Mucosa of descending colon (tissue), 3 donors: ENCODE measurements around the gene PDCL3. TPM values are rescaled to one million over a fixed set of nuclear protein-coding genes. Genes with fewer than 3 reads are reported as not detected.

ENCODE experiments used
- ATAC-seq: fragments of 200-7000 bp; cut with Tn5 transposase; one replicate; pipeline ENCODE4 v1.9.1; 2020; ENCODE audit warnings: mild to moderate bottlenecking, moderate library complexity
- DNase-seq, 3 donors: peaks; one replicate each; pipeline ENCODE4 v3.0.0-alpha.2; 2020
- H3K36me3 ChIP-seq: fragments of 200-600 bp; one replicate; pipeline ENCODE4 v1.8.0; 2021; ENCODE audit warnings: low read depth, mild to moderate bottlenecking
- H3K4me1 ChIP-seq: fragments of 200-600 bp; one replicate; pipeline ENCODE4 v1.8.0; 2021; ENCODE audit warnings: low read depth, mild to moderate bottlenecking
- H3K4me3 ChIP-seq: fragments of 200-600 bp; one replicate; pipeline ENCODE4 v1.8.0; 2021; ENCODE audit warnings: mild to moderate bottlenecking
- H3K9me3 ChIP-seq: fragments of 200-600 bp; one replicate; pipeline ENCODE4 v1.8.0; 2021; ENCODE audit warnings: mild to moderate bottlenecking
- intact Hi-C, 2 donors: fragments of 100-400 bp; cut with DNase I in 1 of 2; cut with micrococcal nuclease in 1 of 2; formaldehyde crosslinking; loops; one replicate each; pipeline versions ENCODE4 v1.11.0 to v1.11.1; 2022; cut with DNase I, micrococcal nuclease
- total RNA-seq, 3 donors: library from RNA; stranded (reverse); fragmentation: NEBNext Ultra II Directional in 2 of 3; extraction: Animal tissue kit (Norgen Biotek cat#: 25700) in 2 of 3; gene quantifications; one replicate each; pipeline versions ENCODE4 v1.2.1 to v1.2.4, GENCODE V29; 2021 to 2023
- TF ChIP-seq, protein P1 (sequence below): fragments of 200-600 bp; IDR thresholded peaks from one replicate; pipeline ENCODE4 v1.8.0; 2022; ENCODE audit warnings: antibody characterized with exemption, mild to moderate bottlenecking
- donor health status: DM: no; HTN: no; CAD: no; lungs with moderate emphysema.
- donor health status: DM: no; HTN: no; CAD: no.
- donor health status: DM: no; HTN: yes; CAD: no.

Gene PDCL3
- total RNA-seq, 3 donors from 2014 or later, result 17.9 to 31.6 (median 20.1) TPM

DNA sequence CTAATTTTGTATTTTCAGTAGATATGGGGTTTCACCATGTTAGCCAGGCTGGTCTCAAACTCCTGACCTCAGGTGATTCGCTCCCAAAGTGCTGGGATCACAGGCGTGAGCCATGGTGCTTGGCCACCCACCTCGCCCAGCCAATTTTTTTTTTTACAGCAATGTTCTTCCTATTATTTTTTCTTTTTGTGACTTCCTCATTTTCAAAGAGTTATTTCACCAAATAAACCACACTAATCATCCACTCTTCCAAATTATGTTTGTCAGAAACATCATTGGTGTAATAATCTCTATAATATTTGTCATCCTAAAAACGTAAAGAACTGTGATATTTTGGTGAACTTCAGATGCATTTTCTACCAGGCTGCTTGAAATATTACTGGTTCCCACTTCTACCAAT is 16.3 kb upstream of the PDCL3 start:
- no peak for DNase-seq
- TF ChIP-seq, protein P1, sequence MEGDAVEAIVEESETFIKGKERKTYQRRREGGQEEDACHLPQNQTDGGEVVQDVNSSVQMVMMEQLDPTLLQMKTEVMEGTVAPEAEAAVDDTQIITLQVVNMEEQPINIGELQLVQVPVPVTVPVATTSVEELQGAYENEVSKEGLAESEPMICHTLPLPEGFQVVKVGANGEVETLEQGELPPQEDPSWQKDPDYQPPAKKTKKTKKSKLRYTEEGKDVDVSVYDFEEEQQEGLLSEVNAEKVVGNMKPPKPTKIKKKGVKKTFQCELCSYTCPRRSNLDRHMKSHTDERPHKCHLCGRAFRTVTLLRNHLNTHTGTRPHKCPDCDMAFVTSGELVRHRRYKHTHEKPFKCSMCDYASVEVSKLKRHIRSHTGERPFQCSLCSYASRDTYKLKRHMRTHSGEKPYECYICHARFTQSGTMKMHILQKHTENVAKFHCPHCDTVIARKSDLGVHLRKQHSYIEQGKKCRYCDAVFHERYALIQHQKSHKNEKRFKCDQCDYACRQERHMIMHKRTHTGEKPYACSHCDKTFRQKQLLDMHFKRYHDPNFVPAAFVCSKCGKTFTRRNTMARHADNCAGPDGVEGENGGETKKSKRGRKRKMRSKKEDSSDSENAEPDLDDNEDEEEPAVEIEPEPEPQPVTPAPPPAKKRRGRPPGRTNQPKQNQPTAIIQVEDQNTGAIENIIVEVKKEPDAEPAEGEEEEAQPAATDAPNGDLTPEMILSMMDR, result no peak
- intact Hi-C loops, result no loop called here
- Histone ChIP-seq H3K4me3 (no peak overlapping the region), H3K4me1 (no peaks in the 10 kb centered on the region), H3K9me3 (no peaks in the 10 kb centered on the region), H3K36me3 (no peaks in the 10 kb centered on the region)
- ATAC-seq, result no peak

- DNase-seq, result no peak
- no peak for ATAC-seq
- no peak overlapping the region for H3K4me3 ChIP-seq
- no peaks in the 10 kb centered on the region for H3K4me1 ChIP-seq
- intact Hi-C loops, result no loop called here
- no peaks in the 10 kb centered on the region for H3K9me3 ChIP-seq
- TF ChIP-seq, protein P1, result no peak
- no peaks in the 10 kb centered on the region for H3K36me3 ChIP-seq
Measured at GRCh38 chr2:100548771-100549170, 14.0 kb upstream of the PDCL3 start.

DNA sequence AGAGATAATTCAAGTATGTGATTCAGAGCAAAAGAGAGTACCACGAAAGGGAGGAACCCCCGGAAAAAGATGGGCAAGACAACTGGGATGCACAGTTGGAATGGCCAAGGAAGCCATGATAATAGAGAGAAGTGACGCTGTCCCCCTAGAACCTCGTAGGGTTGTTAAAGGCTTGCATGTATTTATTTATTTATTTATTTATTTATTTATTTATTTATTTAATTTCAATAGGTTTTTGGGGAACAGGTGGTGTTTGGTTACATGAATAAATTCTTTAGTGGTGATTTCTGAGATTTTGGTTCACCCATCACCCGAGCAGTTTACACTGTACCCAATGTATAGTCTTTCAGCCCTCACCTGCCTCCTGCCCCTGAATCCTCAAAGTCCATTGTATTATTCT is 11.5 kb upstream of the PDCL3 start:
- Histone ChIP-seq H3K36me3 (no peaks in the 10 kb centered on the region), H3K9me3 (no peaks in the 10 kb centered on the region)
- TF ChIP-seq, protein P1, result no peak

DNA sequence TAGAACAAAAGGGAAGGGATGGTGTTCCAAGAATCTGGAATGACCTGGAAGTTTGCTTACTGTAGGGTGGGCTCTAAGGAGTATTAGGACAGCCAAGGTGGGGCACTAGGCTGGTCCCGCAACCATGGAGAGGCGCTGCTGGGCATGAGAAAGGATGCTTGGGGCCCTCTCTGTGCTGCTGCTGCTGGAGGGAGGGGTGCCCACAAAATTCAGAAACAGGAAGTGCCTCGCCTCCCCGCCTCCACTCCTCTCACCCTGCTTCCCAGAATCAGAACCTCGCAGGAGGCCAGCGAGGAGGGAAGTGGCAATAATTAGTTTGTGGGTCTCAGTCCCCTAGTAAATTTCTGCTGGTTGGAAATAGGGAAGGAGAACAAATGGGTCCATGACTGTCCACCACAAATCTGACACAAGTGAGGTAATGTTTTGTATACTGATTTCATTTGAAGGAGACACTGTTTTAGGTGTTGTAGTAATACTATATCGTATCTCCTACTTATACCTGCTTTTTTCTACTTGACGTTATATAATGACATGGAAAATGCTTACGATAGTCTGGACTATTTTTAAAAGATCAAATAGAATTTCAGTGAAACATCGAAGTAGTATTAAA is 7.9 kb upstream of the PDCL3 start:
- ATAC-seq (peak; percentile 50), DNase-seq (peak; percentile 29 to 60 (median 29))
- Histone ChIP-seq H3K36me3 (no peaks in the 10 kb centered on the region), H3K4me1 (no peaks in the 10 kb centered on the region), H3K4me3 (no peak overlapping the region), H3K9me3 (no peaks in the 10 kb centered on the region)
- TF ChIP-seq, protein P1, result no peak
- intact Hi-C loops, result no loop called here

More for the DNA sequence above, 11.5 kb upstream of the PDCL3 start:
- intact Hi-C loops, result no loop called here
- ATAC-seq (no peak), DNase-seq (no peak)
- no peak overlapping the region for H3K4me3 ChIP-seq
- H3K4me1 ChIP-seq, result no peaks in the 10 kb centered on the region

DNA sequence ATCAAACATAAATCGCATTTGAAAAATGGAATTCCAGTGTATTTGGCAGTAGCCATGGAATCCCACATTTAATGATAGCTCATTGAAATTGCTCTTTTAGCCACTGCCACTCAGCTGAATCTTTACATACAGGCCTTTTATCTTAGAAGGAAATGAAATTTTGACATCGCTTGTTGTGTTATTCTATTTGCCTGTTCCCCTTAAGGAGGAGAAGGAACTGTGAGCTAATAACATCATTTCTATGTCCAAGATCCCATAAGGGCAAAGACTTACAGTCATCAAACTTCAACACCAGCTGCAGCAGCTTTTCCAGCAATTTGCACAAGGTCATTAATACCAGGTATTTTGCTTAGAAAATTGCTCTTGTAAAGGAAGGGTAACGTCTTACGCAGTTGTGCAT is 6.0 kb upstream of the PDCL3 start:
- no peaks in the 10 kb centered on the region for H3K4me1 ChIP-seq
- intact Hi-C loops, result no loop called here
- no peak overlapping the region for H3K4me3 ChIP-seq
- ATAC-seq (no peak), DNase-seq (no peak)
- no peaks in the 10 kb centered on the region for H3K36me3 ChIP-seq
- no peaks in the 10 kb centered on the region for H3K9me3 ChIP-seq
- TF ChIP-seq, protein P1, result no peak
